ENCODE data around the gene ADAMTS13.

- TF ChIP-seq CTCF (IDR thresholded peaks at IDR 0.05 in 4 of 5, conservative IDR thresholded peaks at IDR 0.05 in 1 of 5) (no peak), POLR2A (IDR thresholded peaks at IDR 0.05) (no peak)
Observed at GRCh38 chr9:133401588-133401987, 20.6 kb upstream of the ADAMTS13 start.
